Measurements from ENCODE around the gene KIAA1328.

The KIAA1328 gene

GRCh38 chr18:37264956-37265355 lies 436.0 kb downstream of the KIAA1328 start:
- TF ChIP-seq, protein P1, sequence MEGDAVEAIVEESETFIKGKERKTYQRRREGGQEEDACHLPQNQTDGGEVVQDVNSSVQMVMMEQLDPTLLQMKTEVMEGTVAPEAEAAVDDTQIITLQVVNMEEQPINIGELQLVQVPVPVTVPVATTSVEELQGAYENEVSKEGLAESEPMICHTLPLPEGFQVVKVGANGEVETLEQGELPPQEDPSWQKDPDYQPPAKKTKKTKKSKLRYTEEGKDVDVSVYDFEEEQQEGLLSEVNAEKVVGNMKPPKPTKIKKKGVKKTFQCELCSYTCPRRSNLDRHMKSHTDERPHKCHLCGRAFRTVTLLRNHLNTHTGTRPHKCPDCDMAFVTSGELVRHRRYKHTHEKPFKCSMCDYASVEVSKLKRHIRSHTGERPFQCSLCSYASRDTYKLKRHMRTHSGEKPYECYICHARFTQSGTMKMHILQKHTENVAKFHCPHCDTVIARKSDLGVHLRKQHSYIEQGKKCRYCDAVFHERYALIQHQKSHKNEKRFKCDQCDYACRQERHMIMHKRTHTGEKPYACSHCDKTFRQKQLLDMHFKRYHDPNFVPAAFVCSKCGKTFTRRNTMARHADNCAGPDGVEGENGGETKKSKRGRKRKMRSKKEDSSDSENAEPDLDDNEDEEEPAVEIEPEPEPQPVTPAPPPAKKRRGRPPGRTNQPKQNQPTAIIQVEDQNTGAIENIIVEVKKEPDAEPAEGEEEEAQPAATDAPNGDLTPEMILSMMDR (IDR thresholded peaks at IDR 0.05; ENCODE audit: control insufficient read depth, insufficient read depth, low read depth, low read length, missing control alignments) = no peak
- DNase-seq (ENCODE audit: low read depth) = no peak
- no peak overlapping the region for H3K4me3 ChIP-seq (ENCODE audit: control insufficient read depth, low read depth, low read length)

DNA sequence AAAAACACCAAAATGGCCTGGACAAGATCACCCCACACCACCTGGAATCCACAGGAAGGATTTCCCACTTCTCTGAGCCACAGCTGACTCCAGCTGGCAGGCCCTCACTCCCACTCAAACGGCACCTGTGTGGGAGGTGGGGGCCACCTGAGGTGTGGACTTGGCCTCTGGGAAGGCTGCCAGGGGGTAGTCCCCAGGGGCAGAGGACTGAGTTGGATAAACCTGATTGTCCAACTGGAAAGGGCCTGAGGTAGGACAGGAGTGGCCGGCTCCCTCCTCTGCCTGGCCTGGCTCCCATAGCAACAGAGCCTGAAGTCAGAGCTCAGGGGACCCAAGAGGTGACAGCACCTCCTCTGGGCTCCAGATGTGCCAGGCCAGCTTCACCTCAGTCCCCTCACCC lies 436.5 kb downstream of the KIAA1328 start:
- DNase-seq (ENCODE audit: low read depth) = no peak
- no peak overlapping the region for H3K4me3 ChIP-seq (ENCODE audit: control insufficient read depth, low read depth, low read length)
- TF ChIP-seq, protein P1 (IDR thresholded peaks at IDR 0.05; ENCODE audit: control insufficient read depth, insufficient read depth, low read depth, low read length, missing control alignments) = no peak

DNA sequence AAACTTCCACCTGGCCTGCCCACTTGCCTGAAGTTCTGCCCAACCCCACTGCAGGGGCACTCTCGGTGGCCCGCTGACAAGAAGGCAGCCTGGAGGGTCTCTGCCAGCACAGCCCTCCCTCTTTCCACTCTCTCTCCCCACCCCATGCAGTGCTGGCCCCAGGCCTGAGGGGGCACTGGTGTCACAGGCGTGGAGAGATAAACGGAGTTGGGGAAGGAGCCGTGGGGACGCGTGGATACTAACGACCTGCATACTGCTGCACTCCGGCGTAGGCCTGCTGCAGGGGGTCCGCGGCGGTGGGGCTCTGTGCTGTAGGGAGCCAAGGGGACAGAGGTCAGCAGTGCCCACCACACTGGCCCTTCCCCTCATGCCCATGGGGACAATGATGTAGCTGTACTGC lies 437.4 kb downstream of the KIAA1328 start:
- H3K4me3 ChIP-seq (ENCODE audit: control insufficient read depth, low read depth, low read length) = no peak overlapping the region
- TF ChIP-seq, protein P1 (IDR thresholded peaks at IDR 0.05; ENCODE audit: control insufficient read depth, insufficient read depth, low read depth, low read length, missing control alignments) = peak; percentile 22
- no peak for DNase-seq (ENCODE audit: low read depth)

DNA sequence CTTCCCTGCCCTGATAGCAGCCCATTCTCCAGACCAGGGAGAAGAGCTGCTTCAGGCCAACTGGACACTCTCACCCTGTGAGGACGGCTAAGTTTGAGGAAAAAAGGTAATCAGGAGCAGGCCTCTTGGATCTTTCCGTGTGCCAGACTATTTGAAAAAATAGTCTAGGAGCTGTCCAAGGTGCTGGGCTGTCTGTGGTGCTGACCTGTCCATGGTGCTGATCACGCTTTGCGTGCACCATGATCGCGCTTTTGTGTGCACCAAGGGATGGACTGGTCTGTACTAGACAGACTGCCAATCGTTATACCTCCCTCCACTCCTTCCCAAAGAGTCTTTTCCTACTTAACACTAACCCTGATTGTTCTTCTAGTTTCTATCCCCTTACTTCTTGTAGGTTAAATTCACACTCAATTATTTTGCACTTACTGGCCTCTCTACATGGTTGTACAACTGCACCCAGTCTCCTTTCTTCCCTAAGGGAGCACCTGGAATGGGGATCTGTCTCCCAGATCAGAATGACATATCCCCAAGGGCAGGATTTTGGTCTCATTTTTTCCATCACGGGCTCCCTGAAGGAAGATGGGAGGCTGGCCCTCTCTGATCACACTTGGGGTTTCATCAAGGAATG lies 441.2 kb downstream of the KIAA1328 start:
- H3K4me3 ChIP-seq (ENCODE audit: control insufficient read depth, low read depth, low read length) = no peak overlapping the region
- TF ChIP-seq, protein P1 (IDR thresholded peaks at IDR 0.05; ENCODE audit: control insufficient read depth, insufficient read depth, low read depth, low read length, missing control alignments) = no peak
- no peak for DNase-seq (ENCODE audit: low read depth)

DNA sequence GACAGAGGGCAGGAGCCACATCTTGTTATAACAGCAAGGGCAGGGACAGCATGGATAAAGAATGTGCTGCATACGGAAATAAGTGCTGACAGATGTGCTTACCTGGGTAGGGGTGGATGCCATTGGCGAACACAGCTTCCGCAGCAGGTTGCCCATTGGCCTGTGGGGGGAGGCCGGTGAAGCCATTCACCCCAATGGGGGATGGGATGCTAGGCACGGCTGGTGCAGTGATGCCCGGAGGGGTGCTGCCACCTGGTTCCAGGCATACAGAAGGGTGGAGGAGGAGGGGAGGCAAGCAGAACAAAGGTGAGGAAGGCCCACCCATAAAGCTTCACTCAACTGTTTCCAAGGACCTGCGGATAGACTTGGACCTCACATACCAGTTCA lies 441.7 kb downstream of the KIAA1328 start:
- TF ChIP-seq, protein P1 (IDR thresholded peaks at IDR 0.05; ENCODE audit: control insufficient read depth, insufficient read depth, low read depth, low read length, missing control alignments) = no peak
- no peak overlapping the region for H3K4me3 ChIP-seq (ENCODE audit: control insufficient read depth, low read depth, low read length)
- no peak for DNase-seq (ENCODE audit: low read depth)

DNA sequence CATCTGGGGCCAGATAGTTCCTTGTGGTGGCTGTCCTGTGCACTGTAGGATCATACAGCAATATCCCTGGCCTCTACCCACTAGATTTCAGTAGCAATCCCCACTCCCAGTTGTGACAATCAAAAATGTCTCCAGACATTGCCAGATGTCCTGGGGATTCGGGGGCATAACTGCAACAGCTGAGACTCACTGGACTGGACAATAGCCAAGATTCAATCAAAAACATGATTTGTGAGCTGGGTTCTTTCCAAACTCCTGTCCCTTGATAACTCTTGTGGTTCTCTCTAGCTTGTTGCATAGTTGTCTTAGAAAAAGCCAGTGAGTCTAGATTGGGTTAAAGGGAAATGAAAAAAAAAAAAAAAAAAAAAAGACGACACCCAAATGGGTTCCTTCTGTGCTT lies 443.3 kb downstream of the KIAA1328 start:
- H3K4me3 ChIP-seq (ENCODE audit: control insufficient read depth, low read depth, low read length) = no peak overlapping the region
- no peak for DNase-seq (ENCODE audit: low read depth)
- TF ChIP-seq, protein P1 (IDR thresholded peaks at IDR 0.05; ENCODE audit: control insufficient read depth, insufficient read depth, low read depth, low read length, missing control alignments) = no peak
